Activated CD8-positive, alpha-beta memory T cell treated with anti-CD3 and anti-CD28 coated beads for 4 hours (primary cell): ENCODE measurements around the gene BZW1.
"Not testable (repeated sequence)": the region's sequence is repeated elsewhere in the genome, so short reads cannot be mapped to it uniquely, and the experiment has no call there.

Experiments
- DNase-seq, 2 donors: peaks; one replicate each; pipeline ENCODE4 v3.0.0-alpha.2; 2020; ENCODE audit warnings: low read depth in 2 of 2

Gene BZW1

DNA sequence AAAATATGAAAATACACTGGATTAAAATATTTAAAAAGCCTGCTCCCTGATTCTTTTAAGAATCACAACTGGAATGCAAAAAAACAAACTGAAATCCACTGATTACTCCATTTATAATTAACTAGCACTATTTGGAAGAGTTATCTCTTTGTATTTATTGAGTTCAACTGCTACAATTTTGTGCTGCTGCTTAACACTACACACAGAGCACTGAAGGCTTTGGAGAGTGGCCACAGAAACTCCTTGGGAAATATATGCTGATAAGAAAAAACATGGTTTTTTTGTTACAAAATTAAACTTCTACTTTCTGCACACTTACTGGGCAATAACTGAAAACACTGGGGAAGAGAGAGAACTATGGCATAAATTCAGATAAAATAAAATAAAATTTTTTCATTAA, 19.8 kb upstream of the BZW1 start:
- DNase-seq = no peak

DNA sequence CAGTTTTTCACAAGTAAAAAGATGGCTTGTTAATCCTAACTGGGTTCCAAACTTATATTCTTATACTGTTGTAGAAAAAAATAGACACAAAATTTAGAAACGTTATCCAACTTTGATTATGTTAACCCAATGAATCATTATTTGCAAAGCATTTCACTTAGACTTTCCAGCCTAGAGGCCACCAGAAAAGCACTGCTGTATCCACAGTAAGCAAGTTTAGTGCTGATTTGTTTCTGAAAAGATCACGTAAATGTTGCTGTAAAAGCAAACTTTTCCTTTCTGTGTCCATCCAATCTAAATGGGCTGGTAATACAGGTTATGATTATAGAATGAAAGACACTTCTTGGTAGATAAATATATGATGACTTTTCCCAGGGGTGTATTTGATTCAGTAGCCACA, 17.6 kb upstream of the BZW1 start:
- DNase-seq = no peak

GRCh38 chr2:200795028-200795440, 16.7 kb upstream of the BZW1 start:
- DNase-seq = no peak

DNA sequence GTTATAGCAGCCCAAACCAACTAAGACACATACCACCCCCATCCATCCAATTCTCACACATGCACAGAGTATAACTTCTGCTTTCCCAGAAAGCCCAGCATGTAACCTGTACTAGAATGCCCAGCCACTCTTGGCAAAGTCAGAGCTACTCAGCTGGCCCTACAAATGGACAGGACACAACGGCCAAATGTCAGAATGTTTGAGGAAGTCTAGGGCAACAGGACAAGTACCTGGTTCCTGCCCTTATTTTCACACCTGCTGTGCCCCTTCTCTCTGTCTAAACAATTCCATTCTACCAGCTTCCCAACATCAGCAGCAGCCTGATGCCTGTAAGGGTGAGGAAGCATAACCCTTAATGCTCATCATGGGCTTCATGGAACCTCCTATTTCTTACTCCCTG, 15.1 kb upstream of the BZW1 start:
- no peak for DNase-seq

DNA sequence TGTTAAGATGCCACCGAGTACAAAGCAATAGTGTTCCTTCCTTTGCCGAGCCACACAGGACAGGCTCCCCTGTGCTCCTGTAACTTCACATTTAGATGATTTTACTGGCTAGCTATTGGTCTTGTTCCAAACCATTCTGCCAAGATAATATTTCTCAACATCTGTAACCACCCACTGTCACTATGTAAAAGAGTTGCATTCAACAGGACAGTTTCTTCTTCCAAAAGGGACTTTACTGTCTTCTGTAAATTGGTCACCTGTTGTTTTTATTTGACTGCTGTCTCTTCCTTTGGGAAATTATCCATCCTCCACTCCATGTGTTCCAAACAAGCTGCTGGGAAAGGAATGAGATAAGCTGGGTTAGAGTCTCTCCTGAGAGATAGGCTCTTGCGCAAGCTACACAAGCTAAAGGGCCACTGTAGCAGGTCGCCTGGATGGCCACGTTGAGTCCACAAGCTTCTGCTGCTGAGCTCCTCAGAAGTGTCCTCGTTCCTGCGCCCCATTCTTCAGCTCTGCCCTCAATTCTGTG, 14.4 kb upstream of the BZW1 start:
- DNase-seq = no peak

GRCh38 chr2:200798514-200798913, 13.2 kb upstream of the BZW1 start:
- DNase-seq = no peak

DNA sequence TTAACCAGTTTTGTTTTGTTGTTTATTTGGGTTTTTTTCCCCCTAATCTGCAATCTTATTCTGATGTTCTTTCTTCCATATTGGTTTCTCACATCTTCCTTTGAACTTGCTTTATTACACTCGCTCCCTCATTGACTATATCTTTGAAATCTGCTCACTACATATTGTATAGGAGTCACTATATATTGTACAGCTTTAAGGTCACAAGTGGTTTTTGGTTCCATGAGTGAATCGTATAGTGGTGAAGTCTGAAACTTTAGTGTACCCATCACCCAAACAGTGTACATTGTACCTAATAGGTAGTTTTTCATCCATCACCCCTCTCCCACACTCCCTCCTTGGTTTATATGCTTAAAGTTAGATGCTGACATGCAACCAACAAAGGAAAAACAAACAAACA, 11.3 kb upstream of the BZW1 start:
- no peak for DNase-seq

- not testable (repeated sequence) for DNase-seq
Measured at GRCh38 chr2:200801431-200801830, 10.3 kb upstream of the BZW1 start.

DNA sequence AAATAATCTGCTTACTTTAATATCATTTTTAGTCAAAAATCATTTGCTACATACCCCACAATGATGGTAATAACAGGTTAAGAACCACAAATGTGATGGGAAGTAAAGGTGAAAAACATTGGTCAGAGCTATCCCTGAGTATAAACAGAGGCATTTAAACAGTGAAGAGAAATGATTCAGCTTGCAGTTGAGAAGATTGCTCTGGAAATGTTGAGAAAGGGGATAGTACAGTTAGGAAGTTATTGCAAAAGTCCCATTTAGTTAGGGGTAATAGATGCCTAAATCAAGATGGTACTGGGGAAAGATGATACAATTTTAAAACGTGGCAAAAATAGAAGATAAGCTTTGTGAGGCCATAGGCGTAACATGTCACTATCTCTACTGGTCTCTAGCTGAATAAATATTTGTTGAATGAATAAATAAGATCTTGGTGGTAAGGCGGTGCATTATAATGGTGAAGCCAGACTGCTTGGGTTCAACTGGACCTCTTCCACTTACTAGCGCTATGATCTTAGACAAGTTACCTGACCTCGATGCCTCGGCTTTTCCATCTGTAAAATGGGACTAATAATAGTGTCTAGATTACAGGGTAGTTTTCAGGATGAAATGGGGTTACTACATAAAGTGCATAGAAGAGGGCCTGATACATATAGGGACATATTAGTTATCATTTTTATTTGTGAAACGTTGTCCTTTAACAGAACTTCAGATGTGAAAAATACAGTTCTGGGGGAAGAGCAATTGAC, 2.0 kb upstream of the BZW1 start:
- DNase-seq = no peak

DNA sequence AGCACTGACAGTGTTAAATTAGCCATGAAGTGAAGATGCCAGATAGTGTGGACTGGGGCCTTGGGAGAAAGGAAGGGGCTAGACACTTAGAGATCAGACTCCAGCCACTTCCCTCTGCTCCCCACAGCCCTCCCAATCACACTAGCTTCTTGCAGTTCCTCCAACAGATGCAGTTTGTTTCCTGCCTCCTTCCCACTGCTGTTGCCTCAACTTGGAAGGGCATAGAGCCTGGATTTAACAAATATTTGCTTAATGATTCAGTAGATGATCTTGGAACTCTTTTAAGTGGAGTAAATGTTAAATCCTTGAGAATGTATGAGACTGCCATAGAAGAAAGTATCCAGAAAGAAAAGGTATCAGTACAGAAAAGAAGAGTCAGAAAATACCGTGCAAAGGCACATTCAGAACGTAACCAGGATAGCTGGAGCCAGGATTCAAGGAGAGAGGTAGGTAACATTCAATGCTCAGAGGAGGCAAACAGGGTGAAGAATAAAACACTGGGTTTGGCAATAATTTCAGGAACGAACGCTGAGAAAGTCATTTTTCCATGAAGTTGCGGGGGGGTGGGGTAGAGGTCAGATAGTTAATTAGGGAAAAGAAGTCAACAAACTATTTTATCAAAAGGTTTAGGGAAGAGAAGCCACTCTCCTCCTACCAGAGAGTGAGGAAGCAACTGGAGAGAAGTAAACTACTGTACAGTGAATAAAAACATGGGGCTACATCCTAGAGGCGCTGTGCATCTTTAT, 1.3 kb upstream of the BZW1 start:
- no peak for DNase-seq

DNA sequence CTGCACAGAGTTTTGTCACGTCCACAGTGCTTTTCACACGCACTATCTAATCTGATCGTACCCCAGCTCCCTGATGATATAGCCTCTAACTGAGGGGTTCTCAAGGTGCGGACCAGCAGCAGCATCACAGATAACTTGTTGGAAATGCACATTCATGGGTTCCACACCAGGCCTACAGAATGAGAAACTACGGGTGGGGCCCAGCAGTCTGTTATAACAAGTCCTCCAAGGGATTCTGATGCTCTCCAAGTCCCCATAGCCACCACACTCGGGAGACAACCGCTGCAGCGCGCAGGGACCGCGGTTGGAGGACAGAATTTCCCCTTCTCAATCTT, 745 bp upstream of the BZW1 start:
- no peak for DNase-seq

DNA sequence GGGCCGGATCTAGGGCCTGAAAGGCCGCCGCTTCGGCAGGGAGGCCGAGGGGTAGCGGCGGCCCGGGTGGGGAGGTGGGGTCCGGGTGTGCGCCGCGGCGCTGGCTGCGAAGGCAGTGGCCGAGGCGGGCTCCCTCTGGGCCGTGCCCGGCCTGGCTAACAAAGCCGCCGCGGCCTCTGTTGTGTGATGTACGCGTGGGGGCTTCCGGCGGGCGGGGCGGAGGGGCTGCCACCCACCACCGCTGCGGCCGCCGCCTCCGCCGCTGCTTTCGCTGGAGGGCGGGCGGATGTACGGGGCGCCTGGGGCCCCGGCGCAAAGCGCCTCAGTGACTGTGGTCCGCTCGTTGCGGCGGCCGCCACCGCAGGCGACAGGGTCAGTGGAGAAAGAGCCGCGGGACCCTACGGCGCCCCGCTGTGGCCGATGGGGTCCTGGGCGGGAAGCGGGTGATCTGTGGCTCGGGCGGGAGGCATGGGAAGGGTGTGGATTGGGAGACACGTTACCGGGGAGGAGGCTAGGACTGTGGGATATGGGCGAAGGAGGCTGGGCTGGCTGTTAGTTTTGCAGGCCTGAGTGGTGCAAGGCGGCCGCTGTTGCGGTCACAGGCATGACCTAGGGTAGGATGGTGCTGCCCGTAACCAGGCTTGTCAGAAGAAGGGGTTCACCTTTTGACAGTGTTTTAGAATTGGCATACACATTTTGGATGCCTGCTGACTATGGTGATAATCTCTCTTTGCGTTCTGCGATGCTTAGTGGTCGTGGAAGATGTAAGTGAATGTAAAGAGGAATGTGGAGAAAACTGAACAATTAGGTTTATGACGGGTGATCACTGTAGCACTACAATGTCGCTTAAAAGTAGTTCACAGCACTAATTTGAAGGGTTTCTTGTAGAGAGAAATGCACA, 662 bp downstream of the BZW1 start:
- peak; percentile 39 to 50 for DNase-seq

- no peak for DNase-seq
Measured at GRCh38 chr2:200814276-200814815, 2.6 kb downstream of the BZW1 start.

DNA sequence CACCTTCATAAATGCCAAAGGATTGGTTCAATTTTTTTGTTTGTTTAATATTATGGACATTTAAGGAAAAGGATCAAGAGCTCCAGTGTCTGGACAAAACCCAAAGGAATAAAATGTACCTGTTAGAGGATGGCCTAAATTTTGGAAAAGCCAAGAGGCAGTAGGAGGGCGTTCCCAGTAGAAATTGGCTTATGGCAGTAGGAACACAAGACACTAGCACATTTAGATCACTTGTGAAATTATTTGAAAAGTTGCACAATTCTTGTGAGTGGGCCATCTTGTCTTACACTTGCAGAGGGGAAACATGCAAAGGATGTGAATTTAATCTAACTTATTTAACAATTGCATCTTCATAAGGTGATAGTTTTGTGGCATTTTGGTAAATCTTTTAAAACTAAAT, 3.2 kb downstream of the BZW1 start:
- no peak for DNase-seq

GRCh38 chr2:200818732-200819131, 7.0 kb downstream of the BZW1 start:
- DNase-seq = not testable (repeated sequence)

- no peak for DNase-seq
Measured at GRCh38 chr2:200820573-200821234, 9.0 kb downstream of the BZW1 start.

DNA sequence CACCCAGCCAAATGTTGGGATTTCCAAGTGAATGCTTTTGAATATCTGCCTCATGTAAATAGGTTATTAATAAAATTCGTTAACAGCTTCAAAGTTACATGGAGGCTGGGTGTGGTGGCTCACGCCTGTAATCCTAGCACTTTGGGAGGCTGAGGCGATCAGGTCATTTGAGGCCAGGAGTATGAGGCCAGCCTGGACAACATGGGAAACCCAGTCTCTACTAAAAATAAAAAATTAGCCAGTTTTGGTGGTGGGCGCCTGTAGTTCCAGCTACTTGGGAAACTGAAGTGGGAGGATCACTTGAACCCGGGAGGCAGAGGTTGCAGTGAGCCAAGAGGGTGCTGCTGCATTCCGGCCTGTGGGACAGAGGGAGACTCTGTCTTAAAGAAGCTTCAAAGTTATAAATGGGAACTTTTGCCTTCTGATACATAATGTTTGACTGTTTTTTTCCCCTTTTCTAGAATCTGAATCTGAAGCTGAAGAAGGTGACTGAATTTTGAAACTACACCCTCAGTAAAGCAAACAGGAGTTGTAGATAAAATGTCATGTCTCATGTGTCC, 10.1 kb downstream of the BZW1 start:
- no peak for DNase-seq

DNA sequence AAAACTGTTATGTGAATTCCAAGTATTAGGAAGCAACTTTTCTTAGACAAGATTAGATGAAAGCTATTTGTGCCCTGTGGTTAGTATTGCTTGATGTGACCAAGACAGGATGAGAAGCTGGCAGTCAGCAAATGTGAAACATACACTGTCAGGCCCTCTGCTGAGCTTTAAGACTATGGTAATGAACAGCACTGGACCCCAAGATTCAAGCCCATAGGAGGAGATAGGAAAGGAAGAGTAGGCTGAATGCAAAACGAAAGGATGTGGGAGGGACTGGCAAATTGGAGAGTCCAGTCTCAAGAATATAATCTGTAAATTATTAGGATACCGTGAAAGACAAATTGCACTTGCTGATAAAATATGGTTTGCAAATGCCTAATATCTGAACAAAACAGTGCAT, 16.4 kb downstream of the BZW1 start:
- DNase-seq = no peak

DNA sequence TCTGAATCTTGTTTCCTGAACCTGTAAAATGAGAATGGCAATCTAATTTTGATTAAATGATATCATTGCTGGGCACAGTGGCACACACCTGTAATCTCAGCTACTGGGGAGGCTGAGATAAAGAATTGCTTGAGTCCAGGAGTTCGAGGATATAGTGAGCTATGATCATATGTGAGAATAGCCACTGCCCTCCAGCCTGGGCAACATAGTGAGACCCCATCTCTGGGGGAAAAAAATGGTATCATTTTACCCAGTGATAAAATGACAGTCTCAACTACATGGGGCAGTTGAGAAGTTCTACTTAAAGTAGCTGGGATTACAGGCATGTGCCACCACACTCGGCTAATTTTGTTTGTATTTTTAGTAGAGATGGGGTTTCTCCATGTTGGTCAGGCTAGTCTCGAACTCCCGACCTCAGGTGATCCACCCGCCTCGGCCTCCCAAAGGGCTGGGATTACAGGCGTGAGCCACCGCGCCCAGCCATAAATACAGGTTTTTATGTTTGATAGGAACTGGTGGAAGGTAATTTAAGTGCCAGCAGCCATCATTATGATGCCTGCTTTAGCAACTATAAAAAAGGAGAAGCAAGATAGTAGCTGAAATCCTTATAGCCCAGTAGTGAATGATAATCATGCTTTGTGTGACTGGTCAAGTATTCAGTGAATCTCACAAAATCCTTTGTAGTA, 17.0 kb downstream of the BZW1 start:
- DNase-seq = no peak

DNA sequence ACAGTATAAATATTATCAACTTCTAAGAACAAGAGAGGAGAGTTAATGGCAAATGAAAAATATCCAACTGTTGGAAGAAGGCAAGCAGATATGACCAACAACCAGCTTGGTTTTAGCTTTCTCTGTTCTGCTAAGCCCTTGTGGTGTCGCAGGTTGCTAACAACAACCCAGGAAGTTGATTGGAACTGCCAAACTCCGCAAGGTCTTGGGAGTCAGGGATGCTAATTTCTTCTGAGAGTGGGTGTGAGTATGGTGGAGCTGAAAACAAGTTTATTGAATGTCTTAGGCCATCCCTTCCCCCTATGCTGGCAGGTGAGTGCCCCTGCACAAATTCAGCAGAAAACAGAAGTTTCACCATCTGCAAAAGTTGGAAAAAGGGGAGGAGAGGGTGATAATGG, 17.5 kb downstream of the BZW1 start:
- no peak for DNase-seq

DNA sequence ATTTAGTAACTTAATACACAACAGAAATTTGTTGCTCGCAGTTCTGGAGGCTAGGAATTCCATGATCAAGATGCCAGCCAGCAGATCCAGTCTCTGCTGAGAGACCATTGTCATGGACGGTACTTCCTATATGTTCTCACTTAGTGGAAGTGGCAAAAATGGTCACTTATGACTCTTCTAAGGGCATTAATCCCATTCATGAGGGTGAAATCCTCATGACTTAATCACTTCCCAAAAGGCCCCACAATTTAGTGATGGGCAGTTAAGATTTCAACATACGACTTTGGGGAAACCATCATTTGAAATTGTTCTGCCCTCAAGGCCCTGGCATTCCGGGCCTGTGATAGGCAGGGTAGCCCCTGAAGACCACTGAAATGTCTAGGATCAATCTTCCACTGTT, 23.0 kb downstream of the BZW1 start:
- DNase-seq = no peak
